Neuron (in vitro differentiated cells): ENCODE measurements around the gene KRT74.

Source experiments
- H2AFZ ChIP-seq: one replicate; pipeline ENCODE4 v1.6.1; 2013; ENCODE audit warnings: low read depth, mild to moderate bottlenecking, inconsistent platforms, low read length, moderate library complexity
- H3K27me3 ChIP-seq: one replicate; pipeline ENCODE4 v1.6.1; 2013; ENCODE audit warnings: low read length; ENCODE audit not compliant: insufficient read depth
- H3K36me3 ChIP-seq: one replicate; pipeline ENCODE4 v1.6.1; 2013; ENCODE audit warnings: low read length; ENCODE audit not compliant: insufficient read depth
- H3K4me1 ChIP-seq: one replicate; pipeline ENCODE4 v1.6.1; 2013; ENCODE audit warnings: low read length; ENCODE audit not compliant: insufficient read depth
- H3K4me3 ChIP-seq: 2 replicates; pipeline ENCODE4 v1.5.1; 2013; ENCODE audit warnings: mild to moderate bottlenecking, low read length, moderate library complexity
- H3K9me3 ChIP-seq: one replicate; pipeline ENCODE4 v1.6.1; 2013; ENCODE audit warnings: low read length

The KRT74 gene

DNA sequence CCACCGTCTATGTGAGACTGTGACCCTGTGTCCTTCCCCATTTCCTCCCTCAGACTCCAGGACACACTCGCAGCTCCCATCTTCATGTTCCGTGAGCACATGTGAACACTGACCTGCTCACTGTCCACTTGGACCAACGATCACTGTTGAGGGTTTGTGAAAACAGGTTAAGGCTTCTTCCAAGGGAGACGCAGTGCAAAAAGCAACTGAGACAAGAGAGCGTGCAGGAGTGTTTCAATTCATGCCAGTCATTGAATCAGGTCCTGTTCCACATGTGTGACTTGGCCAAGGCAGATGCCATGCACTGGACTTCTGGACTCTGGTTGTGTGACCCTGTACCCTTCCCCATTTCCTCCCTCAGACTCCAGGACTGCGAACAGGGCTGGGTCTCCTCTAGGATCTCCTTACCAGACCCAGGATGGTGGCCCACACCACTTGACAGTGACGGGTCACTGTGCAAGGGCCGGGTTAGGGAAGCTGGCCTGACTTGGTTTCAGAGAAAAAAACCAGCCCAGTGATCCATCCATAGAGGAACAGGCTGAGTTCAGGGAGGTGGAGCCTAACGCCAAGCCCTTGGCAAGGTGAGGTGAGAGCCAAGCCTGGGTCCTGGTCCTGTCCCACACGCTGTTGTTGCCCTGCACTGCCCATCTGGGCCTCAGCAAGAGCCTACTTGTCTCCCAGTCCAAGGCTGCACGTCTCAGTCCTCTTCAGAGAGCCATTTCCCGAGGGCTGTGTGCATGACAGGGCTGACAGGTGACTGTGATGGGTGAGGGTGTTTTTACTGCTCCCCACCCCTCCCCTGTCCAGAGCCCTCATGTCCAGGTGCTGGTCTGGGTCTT, 47.8 kb downstream of the KRT74 start:
- no peak overlapping the region for H3K4me3 ChIP-seq
- H3K4me1 ChIP-seq = no peaks in the 10 kb centered on the region
- no peak overlapping the region for H2AFZ ChIP-seq
- no peaks in the 10 kb centered on the region for H3K9me3 ChIP-seq
- no peaks in the 10 kb centered on the region for H3K36me3 ChIP-seq
- no peaks in the 10 kb centered on the region for H3K27me3 ChIP-seq

DNA sequence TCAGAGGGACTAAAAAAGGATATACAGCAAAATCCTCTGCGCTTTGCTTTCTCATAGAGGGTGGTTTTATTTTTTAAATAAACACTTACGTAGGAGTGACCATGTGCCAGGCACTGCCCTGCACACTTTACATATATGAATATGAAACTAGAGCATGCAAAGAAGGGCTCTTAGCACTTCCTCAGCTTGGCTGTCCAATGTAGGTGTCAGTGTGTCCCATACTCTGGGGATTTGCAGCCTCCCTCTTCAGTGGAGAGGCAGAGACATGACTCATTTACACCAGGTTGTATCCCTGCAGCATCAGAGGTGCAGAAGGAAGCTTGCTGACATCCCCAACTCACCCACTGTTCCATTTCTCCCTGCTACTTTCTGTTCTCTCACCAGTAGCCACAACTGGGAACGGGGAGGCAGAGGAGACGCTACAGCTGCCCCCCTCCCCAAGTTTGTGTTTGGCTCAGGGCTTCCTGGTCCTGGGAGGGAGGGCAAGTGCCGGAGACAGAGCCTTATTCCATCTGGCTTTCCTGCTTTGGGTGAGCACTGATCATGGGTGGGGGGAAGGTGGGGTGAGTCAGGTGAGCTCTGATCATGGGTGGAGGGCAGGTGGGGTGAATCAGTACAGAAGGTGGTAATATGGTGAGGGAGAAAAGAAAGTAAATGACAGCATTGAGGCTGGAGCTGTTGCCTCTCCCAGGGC, 48.6 kb downstream of the KRT74 start:
- no peak overlapping the region for H3K4me3 ChIP-seq
- H3K9me3 ChIP-seq = no peaks in the 10 kb centered on the region
- no peaks in the 10 kb centered on the region for H3K4me1 ChIP-seq
- H3K36me3 ChIP-seq = no peaks in the 10 kb centered on the region
- H3K27me3 ChIP-seq = no peaks in the 10 kb centered on the region
- no peak overlapping the region for H2AFZ ChIP-seq

DNA sequence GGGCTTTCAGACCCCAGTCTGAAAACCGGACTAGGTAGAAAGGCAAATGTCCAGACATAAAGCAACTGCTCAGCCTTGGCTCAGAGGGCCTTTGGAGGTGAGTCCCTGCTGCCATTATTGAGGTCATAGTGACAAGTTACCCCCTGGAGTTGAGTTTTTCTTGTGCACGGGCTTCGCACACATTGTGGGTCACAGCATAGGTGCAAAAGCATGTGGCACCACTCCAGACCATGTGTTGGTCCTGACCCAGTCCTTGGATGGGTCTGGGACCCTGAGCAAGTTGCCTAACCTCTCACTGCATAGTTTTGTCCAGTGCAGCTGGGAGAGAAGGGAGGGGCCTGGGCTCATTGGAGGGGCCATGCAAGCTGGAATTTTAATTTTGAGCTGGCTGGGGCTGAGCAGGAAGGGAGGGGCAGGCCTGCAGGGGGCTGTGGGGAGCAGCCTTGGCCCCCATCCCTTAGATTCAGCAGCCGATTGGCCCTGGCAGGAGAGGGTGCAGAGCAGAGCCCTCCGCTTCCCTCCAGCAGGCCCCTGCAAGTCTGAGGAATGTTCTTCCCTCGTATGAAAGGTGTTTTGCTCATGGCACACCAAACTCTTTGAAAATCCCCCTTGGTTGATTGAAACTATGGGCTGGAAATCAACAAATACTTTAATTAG, 49.3 kb downstream of the KRT74 start:
- no peaks in the 10 kb centered on the region for H3K9me3 ChIP-seq
- no peak overlapping the region for H3K4me3 ChIP-seq
- H3K4me1 ChIP-seq = no peaks in the 10 kb centered on the region
- H3K27me3 ChIP-seq = no peaks in the 10 kb centered on the region
- no peaks in the 10 kb centered on the region for H3K36me3 ChIP-seq
- no peak overlapping the region for H2AFZ ChIP-seq

GRCh38 chr12:52523824-52524223, 49.8 kb downstream of the KRT74 start:
- Histone ChIP-seq H3K4me3 (no peak overlapping the region), H3K4me1 (no peaks in the 10 kb centered on the region)

DNA sequence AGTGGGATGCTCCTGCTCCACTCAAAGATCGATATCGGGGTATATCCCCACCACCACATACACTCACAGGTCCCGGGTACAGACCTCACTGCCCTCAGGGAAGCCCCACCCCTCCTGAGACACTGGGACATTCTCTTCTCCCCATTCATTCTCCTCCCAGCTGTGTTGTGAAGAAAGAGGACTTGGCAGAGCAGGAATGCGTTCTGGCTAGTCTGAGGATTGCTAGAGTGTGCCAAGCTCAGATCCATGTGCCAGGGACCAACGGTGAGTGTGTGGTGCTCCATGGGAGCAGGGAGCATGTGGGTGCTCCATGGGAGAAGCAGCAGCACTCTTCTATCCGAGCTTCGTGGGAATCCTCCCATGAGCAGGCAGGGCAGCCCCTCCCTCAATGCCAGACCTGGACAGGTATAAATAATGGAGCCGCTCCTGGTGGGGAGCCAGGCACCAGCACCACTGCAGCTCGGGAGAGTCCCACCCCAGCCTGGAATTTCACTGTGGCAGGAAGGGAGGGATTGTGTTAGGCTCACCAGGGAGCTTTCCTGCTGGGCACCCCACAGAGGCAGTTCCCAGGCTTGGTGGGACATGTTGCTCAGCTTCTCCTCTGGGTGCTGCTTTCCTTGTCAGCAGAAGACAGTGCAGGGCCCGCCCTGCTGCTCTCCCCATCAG, 51.2 kb downstream of the KRT74 start:
- Histone ChIP-seq H2AFZ (no peak overlapping the region), H3K4me1 (no peaks in the 10 kb centered on the region), H3K9me3 (no peaks in the 10 kb centered on the region), H3K4me3 (no peak overlapping the region), H3K36me3 (no peaks in the 10 kb centered on the region), H3K27me3 (no peaks in the 10 kb centered on the region)

More at GRCh38 chr12:52523824-52524223, 49.8 kb downstream of the KRT74 start:
- Histone ChIP-seq H3K9me3 (no peaks in the 10 kb centered on the region), H2AFZ (no peak overlapping the region), H3K36me3 (no peaks in the 10 kb centered on the region), H3K27me3 (no peaks in the 10 kb centered on the region)

- H3K4me3 ChIP-seq = no peak overlapping the region
- no peaks in the 10 kb centered on the region for H3K36me3 ChIP-seq
- H3K27me3 ChIP-seq = no peaks in the 10 kb centered on the region
- H2AFZ ChIP-seq = no peak overlapping the region
- H3K9me3 ChIP-seq = no peaks in the 10 kb centered on the region
- H3K4me1 ChIP-seq = no peaks in the 10 kb centered on the region
Observed at GRCh38 chr12:52521568-52522266, 51.9 kb downstream of the KRT74 start.

DNA sequence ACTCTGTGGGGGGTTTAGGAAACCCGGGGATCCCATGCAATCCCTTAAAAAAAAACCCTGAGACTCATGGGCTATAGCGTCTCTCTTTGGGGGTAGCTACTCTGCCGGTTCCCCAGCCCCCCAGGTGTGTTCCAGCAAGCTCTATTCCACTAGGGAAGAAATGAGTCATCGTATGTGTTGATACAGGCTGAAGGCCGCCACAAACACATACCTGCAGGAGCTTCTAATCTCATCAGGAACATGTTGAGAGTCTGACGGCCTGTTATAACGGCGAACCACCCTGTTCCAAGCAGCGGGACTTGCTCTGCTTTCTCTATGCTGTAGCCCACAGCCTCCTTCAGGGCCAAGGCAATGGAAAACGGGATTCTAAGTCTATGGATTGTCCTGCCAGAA, 52.5 kb downstream of the KRT74 start:
- H3K27me3 ChIP-seq = no peaks in the 10 kb centered on the region
- H3K4me3 ChIP-seq = no peak overlapping the region
- no peaks in the 10 kb centered on the region for H3K36me3 ChIP-seq
- no peaks in the 10 kb centered on the region for H3K4me1 ChIP-seq
- H3K9me3 ChIP-seq = no peaks in the 10 kb centered on the region
- no peak overlapping the region for H2AFZ ChIP-seq

- Histone ChIP-seq H3K4me1 (no peaks in the 10 kb centered on the region), H3K36me3 (no peaks in the 10 kb centered on the region), H2AFZ (no peak within 1 kb of the TSS), H3K4me3 (no peak within 1 kb of the TSS), H3K27me3 (no peaks in the 10 kb centered on the region), H3K9me3 (no peaks in the 10 kb centered on the region)
Observed at GRCh38 chr12:52519826-52520662, 53.6 kb downstream of the KRT74 start, which contains the start of gene KRT5. Gene KRT5 (minus strand): TSS chr12:52520394. CDS start chr12:52520296, 98 bp downstream.

DNA sequence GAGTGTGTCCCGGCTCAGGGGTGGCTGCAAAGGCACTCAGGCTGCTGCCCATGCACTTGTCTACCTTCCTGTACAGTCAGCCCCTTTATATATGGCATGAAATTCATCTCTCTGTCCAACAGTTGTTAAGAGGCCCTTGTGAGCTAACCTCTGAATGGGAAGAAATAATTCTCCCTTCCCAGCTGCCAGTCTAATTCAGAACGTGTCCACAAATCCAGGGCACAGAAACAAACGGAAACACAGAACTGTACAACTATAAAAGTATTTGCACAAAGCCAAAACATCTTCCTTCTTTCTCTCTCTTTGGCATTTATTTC, 54.3 kb downstream of the KRT74 start:
- no peaks in the 10 kb centered on the region for H3K36me3 ChIP-seq
- no peak overlapping the region for H3K4me3 ChIP-seq
- no peaks in the 10 kb centered on the region for H3K27me3 ChIP-seq
- H3K9me3 ChIP-seq = no peaks in the 10 kb centered on the region
- no peaks in the 10 kb centered on the region for H3K4me1 ChIP-seq
- no peak overlapping the region for H2AFZ ChIP-seq

DNA sequence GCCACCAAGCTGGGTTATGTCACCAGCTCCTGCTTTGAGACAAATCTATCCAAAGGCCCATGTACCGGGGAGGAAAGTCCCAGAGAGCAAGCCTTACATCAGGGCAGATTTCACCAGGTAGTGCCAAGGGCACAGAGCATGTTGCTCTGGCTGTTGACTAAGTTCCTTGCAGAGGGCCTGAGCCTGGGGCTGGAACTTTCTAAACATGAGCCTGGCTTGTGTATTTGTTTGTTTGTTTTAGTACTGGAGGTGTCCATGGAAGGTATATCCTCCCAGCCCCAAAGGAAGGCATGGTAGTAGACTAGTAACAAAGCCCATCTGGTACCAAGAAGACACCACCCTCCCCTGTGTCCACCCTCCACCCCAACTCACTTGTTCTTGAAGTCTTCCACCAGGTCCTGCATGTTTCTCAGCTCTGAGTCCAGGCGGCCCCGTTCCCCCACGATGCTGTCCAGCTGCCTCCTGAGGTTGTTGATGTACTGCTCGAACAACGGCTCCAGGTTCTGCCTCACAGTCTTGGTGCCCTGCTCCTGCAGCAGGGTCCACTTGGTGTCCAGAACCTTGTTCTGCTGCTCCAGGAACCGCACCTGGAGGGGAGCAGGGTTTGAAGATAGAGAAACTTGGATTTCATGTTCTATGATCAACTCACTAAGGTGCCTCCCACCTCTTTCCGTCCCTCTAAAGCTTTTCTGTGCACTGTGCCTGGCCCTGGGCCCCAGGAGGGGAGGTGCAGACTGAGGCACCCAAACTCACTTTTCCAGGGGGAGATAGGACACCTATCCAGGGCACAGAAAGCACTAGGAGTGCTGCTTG, 54.9 kb downstream of the KRT74 start:
- Histone ChIP-seq H3K4me3 (no peak overlapping the region), H3K36me3 (no peaks in the 10 kb centered on the region), H3K9me3 (no peaks in the 10 kb centered on the region), H2AFZ (no peak overlapping the region), H3K4me1 (no peaks in the 10 kb centered on the region), H3K27me3 (no peaks in the 10 kb centered on the region)

GRCh38 chr12:52517888-52518287, 55.8 kb downstream of the KRT74 start:
- H3K27me3 ChIP-seq = no peaks in the 10 kb centered on the region
- H2AFZ ChIP-seq = no peak overlapping the region
- no peaks in the 10 kb centered on the region for H3K4me1 ChIP-seq
- no peaks in the 10 kb centered on the region for H3K36me3 ChIP-seq
- no peaks in the 10 kb centered on the region for H3K9me3 ChIP-seq
- H3K4me3 ChIP-seq = no peak overlapping the region
